GM19099 (cell line): ENCODE measurements around the gene TEN1.

Source experiments
- POLR2A ChIP-seq: IDR thresholded peaks from 3 replicates; pipeline ENCODE4 v1.6.1; 2011; ENCODE audit warnings: low read depth; ENCODE audit not compliant: insufficient read length; ENCODE audit errors: extremely low read depth

The TEN1 gene

GRCh38 chr17:75996665-75997590 lies 17.9 kb downstream of the TEN1 start:
- TF ChIP-seq POLR2A: peak; percentile 15

DNA sequence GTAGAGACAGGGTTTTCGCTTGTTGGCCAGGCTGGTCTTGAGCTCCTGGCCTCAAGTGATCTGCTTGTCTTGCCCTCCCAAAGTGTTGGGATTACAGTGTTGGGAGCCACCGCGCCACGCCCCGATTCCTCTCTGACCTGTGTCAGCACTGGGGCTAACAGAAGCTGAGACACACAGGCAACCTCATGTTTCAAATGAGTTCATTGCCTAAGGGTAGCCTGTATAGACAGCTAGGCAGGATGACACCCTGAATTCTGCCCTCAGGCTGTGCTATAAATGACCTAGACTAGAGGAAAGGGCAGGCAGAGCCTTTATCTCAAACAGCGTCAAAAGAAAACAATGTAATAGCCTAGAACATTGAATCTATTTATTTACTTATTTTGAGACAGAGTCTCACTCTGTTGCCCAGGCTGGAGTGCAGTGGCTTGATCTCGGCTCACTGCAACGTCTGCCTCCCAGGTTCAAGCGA lies 19.3 kb downstream of the TEN1 start:
- no peak for TF ChIP-seq POLR2A

DNA sequence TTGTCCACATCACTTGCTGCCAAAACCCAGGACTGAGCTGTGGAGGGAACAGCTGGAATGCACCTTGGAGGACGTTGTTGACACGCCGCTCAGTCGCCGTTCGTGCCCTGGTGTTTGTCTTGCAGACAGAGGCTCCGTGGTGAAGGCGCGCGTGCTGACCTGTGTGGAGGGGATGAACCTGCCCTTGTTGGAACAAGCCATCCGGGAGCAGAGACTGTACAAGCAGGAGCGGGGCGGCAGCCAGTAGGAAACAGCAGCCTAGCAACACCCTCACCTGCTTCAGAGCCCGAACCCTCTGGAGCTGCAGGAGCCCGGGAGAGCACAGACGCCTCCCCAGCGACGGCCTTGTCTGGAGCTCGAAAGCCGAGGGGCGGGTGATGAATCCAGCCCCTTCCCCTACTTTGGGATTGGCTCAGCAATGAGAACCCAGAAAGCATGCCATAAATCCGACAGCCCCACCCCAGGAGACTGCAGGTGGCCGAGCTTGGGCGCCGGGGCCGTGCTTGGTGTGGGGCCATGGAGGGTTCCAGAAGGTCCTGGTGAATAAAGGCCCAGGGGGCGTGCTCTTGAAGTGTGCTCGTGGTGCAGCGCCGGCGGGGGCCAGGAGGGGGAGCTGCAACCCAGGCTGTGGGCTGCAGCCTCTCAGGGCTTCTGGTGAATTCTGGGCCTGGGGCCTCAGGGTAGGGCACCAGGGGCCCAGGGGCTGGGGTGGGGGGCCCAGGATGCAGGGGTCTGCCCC lies 21.1 kb downstream of the TEN1 start:
- TF ChIP-seq POLR2A: no peak

GRCh38 chr17:76000755-76001521 lies 21.9 kb downstream of the TEN1 start, which contains the start of gene CDK3:
Gene CDK3 (plus strand): TSS chr17:76000855. CDS start chr17:76001426, 571 bp downstream.
- TF ChIP-seq POLR2A: no peak

- TF ChIP-seq POLR2A: no peak
Measured at GRCh38 chr17:76002100-76002499, 23.1 kb downstream of the TEN1 start.

GRCh38 chr17:76003915-76004314 lies 24.9 kb downstream of the TEN1 start:
- TF ChIP-seq POLR2A: no peak

DNA sequence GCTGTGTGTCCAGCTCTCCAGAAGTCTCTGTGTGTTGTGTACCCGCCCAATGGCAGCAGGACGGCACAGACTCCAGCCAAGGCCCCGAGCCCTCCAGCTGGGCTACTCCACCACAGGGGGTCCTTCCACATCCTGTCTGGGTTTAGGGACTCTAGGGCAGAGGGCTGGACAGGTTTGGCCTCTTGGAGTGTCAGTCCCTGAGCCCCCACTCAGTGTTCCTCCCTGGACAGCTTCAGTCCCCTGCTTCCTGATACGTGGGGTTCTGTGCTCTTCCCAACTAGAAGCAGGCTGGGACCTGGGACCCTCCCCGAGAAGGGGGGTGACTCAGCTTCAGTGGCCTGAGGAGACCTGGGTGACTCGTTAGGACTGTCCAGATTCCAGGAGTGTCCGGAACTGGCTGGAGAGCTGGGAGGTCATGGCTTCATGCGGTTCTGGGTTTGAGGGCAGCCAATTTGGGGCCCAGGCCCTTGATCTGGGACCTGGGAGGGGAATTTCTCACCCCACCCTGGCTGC lies 25.8 kb downstream of the TEN1 start:
- no peak for TF ChIP-seq POLR2A

- no peak for TF ChIP-seq POLR2A
Measured at GRCh38 chr17:76005263-76006149, 26.5 kb downstream of the TEN1 start.

- TF ChIP-seq POLR2A: no peak
Measured at GRCh38 chr17:76007131-76007849, 28.2 kb downstream of the TEN1 start.

GRCh38 chr17:76007850-76008165 lies 28.8 kb downstream of the TEN1 start:
- TF ChIP-seq POLR2A: no peak

GRCh38 chr17:76008208-76008607 lies 29.2 kb downstream of the TEN1 start:
- TF ChIP-seq POLR2A: no peak

DNA sequence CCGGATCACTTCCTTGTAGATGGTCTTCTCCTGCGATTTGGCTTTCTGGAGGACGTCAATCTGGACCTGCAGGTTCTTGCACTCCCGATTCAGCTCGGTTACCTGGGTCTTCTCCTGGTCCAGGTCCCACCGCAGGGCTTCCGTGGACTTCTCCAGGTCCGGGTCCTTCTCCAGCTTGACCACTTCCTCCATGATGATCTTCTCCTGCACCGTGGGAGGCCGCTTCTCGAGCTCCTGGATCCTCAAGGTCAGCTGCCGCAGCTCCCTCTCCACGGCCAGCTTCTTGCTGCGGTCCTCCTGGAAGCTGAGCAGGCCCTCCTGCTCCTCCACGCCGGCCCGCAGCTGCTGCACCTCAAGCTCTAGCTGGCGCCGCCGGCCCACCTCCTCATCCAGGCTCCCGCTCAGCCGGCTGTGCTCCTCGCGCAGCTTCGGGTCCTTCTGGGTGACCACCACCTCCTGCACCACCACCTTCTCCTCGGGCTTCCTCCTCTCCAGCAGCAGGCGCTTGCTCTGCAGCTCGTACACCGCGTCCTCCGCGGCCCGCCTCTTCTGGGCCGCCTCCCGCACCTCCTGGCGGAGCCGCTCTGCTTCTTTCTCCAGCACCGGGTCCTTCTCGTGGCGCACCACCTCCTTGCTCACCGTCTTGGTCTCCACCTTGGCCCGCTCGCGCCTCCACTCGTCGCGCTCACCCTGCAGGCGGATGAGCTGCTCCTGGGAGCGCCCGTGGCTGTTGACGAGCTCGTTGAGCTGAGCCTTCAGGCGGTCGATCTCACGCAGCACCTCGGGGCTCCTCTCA lies 29.8 kb downstream of the TEN1 start:
- no peak for TF ChIP-seq POLR2A

- no peak for TF ChIP-seq POLR2A
Measured at GRCh38 chr17:76009447-76009846, 30.4 kb downstream of the TEN1 start.
